Dermis blood vessel endothelial cell (primary cell): ENCODE measurements around the gene BCAS1. TPM values are rescaled to one million over a fixed set of nuclear protein-coding genes. Genes with fewer than 3 reads are reported as not detected.
"Not testable (repeated sequence)": the region's sequence is repeated elsewhere in the genome, so short reads cannot be mapped to it uniquely, and the experiment has no call there.

Experiments used
- DNase-seq: peaks from one replicate; pipeline ENCODE4 v3.0.0; 2010
- total RNA-seq: library from RNA; depleted of rRNA; stranded (reverse); fragments of >200 nt; gene quantifications from 2 replicates; pipeline ENCODE4 v1.2.3, GENCODE V29; 2014

BCAS1 gene
- total RNA-seq, 1 donor from 2014 or later: not detected

DNA sequence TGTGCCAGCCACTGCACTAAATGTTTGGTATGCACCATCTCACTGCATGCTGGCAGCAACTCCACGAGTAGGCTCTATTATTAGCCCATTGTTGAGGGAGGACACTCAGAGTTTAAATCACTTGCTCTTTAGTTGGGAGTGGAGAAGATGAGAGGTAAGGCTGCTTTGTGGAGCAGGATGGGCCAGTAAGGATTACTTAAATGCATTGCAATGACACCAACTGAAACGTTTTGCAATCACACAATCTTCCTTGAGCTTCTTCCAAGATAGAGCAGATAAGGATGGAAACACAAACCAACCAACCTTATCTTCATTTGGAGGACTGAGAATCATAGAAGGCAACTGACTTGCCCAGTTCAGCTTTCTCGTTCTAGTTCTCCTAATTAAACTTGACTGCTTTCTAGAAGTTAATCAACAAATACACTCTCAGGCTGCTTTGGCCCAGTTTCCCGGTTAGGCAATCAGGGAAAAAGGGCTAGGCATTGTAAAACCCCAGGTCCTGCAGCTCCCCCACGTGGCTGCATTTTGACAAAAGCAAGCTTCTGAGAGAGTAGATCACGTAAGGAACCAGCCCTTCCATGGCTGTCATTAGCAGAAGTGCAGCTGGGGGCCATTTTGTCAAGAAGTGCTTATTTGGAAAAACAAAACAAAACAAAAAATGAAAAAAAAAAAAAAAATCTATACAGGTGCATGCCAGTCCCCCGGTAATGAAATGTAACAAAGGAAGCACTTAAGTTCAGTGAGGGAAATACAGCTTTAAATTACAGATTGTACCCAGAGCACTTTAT lies 130.6 kb downstream of the BCAS1 start:
- DNase-seq: peak; percentile 97

DNA sequence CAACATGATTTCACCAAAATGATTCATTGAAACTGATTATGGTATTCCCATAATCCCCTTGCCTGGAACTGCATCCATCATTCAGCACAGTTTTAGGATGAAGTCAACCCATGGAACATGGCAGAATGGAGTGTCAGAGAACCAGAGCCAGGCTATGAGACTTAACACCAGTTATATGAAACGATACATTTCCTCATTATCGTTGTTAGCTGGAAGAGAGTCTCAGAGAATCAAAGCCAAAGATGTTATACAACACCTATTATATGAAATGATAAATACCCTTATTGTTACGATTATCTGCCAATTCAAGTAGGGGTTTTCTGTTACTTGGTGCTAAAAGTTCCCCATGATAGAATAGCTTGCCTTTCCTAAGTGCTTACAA lies 131.2 kb downstream of the BCAS1 start:
- no peak for DNase-seq

- DNase-seq: no peak
Observed at GRCh38 chr20:53938739-53939138, 131.7 kb downstream of the BCAS1 start.

DNA sequence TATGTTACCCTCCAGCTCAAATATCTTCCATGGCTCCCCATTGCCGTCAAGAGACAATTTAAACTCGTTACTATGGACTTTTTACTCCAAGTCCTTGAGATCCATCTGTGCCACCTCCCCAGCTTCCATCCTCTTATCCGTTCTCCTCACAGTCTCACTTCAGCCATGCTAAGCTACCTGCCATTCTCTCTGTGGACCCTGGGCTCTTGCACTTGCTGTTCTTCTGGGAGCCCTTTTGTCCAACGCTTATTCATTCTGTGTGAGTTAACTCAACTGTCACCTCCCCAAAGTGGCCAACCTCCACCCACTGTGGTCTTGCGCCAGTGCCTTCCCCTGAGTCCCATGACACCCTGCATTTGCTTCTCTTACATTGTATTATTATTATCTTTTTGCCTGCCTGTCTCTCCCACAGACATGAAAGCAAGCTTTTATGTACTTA lies 132.4 kb downstream of the BCAS1 start:
- no peak for DNase-seq

- no peak for DNase-seq
Observed at GRCh38 chr20:53937339-53937741, 133.1 kb downstream of the BCAS1 start.

GRCh38 chr20:53935344-53936084 lies 134.9 kb downstream of the BCAS1 start:
- peak; percentile 28 for DNase-seq

DNA sequence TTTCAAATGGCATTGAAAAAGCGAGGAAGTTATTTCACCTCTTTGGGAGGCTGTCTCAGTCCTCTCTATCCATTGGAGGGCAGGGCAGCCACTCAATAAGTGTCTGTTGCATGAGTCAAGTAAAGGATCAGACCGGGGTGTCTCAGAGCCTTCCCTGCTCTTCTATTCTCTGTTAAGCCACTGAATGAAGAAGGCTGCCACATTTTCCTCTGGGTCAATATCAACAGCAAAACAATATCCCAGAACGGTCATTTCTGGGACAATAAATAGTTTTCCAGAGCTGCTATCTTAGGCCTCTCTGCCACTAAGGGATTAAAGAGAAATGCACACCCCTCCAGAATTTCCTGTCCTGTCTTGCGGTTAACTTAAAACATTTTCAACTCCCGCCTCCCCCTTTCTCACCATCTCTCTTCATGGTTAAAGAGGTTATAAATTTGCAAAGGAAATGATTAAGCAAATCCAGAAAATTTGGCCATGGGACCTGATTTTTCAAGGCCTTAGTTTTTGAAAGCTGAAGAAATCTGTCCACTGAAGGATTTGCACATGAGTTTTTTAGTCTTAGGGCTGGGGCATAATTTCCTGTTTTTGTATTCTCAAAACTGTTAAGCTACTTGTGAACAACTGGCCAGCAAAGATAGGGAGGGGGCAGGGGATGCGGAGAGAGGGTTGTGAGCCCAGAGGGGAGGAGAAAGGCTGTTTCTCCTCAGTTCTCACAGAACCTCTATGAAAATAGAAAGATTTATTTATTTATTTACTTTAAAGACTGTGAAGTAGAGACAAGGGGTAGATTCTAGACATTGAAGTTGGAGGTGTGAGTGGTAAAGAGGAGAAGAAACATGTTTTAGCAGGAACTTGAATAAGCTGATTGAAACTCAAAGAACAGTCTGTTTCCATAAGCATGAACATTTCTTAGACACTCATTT lies 135.7 kb downstream of the BCAS1 start:
- DNase-seq: peak; percentile 80

DNA sequence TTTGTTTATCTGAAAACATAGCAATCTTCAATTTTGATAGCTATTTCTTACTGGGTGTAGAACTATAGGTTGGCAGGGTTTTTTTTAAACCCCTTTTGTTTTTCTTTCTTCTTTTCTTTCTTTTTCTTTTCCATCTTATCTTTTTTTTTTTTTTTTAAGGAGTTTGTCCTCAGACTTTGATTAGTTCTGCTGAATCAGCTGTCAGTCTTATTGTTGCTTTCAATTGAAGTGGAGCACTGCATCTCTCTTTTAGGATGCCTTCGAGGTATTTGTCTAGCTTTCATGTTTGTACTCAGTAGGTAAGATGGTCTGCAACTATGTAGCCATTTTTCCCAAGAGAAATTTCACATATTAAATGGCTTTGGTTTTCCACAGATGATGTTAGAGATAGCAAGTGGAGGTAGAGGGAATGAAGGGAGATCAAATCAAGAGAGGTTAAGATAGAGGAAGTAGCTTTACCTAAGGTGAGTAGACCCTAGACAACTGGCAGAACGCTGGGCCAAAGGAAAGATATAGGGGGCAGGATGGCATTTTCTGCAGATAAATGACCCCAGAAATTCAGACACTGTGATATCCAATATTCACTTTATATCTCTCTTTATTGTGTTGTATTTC lies 137.1 kb downstream of the BCAS1 start:
- DNase-seq: no peak

DNA sequence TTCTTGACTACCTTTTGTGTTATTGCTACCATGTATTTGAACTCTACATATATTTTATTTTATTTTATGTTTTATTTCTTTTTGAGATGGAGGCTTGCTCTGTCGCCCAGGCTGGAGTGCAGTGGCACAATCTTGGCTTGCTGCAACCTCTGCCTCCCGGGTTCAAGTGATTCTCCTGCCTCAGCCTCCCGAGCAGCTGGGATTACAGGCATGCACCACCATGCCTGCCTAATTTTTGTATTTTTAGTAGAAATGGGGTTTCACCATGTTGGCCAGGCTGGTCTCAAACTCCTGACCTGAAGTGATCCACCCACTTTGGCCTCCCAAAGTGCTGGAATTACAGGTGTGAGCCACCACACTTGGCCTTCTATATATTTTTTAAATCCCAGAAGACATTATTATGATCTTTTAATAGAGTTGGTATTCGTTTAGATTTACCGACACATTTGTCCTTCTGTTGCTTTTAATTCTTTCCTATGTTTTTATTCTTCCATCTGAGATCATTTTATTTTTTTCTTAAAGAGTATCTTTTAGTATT lies 137.7 kb downstream of the BCAS1 start:
- DNase-seq: not testable (repeated sequence)

DNA sequence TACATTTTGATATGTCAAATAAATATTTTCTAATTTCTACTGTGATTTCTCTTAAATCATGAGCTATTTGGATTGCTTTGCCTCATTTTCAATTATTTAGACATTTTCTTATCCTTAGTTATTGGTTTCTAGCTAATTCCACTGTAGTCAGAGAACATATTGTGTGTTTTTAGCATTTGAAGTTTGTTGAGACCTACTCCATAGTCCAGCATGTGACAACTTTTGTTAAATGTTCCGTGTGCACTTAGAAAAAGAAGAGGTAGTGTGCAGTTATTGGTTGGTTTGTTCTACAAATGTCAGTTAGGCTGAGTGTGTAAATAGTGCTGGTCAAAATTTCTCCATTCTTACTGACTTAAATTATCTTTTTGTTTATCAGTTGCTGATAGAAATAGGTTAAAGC lies 138.8 kb downstream of the BCAS1 start:
- no peak for DNase-seq

GRCh38 chr20:53930651-53931504 lies 139.5 kb downstream of the BCAS1 start:
- no peak for DNase-seq

DNA sequence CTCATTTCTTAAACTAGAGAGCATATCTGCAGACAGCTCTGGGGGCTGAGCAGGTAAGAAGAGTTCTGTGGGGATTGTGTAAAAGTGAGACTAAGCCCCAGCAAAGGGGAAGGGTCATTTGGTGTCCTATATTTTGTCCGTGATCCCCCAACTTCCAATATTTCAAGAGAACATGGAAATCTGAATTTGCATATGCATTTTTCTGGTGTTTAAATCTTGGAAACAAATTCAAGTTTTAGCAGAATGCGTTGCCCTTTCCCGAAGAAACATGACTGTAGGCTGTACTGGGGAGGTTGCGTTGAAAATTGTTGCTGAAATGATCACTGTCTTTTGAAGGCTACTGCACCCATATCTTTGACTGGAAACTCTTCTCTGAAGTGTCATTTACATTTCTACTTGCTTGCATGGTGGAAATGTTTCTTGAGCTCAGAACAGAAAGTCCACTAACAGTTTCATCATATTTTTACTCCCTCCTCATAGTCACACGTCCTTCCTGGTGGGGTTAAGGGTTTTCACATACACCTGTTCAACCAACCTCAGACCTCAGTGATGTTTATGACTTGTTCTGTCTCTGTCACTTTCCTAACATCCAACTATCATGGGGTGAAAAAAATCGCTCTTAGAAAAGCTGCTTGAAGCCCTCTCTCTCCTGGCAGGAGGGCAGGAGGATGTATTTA lies 140.3 kb downstream of the BCAS1 start:
- DNase-seq: no peak

GRCh38 chr20:53929399-53929798 lies 141.0 kb downstream of the BCAS1 start:
- no peak for DNase-seq

DNA sequence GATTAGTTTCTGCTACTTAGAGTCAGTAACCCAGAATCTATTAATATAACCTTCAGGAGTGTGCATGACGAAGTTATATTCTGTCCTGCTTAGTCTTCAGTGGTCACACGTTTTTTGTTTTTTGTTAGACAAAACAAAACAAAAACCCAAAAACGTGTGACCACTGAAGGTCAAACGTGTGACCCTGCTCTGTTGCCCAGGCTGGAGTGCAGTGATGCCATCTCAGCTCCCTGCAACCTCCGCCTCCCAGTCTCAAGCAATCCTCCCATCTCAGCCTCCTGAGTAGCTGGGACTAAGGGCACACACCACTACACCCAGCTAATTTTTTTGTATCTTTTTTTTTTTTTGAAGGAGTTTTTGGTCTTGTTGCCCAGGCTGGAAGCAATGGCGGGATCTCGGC lies 142.4 kb downstream of the BCAS1 start:
- DNase-seq: no peak

GRCh38 chr20:53926428-53927028 lies 143.9 kb downstream of the BCAS1 start:
- DNase-seq: peak; percentile 94

- no peak for DNase-seq
Observed at GRCh38 chr20:53925651-53926401, 144.6 kb downstream of the BCAS1 start.

- DNase-seq: no peak
Observed at GRCh38 chr20:53923566-53924369, 146.6 kb downstream of the BCAS1 start.

DNA sequence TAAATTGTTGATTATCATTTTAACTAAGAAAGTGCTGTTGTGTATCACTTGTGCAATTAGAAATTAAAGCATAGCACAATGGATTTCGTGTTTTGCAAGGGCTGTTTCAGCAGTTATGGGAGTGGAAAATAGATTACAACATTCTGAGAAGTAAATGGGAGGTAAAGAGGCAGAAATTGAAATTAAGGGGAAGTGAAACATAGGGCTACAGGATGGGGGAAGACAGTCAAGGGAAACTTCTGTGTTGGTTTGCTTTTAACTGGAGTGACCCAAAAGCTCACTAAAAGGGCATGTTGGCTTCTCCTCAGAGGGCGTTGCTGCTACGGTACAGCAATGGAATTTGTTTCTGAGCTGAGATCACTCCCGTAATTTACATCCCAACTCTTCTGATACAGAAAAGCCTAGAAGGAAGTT lies 147.5 kb downstream of the BCAS1 start:
- no peak for DNase-seq
